Measurements from ENCODE around the gene PPP1R14D. TPM values are rescaled to one million over a fixed set of nuclear protein-coding genes. Genes with fewer than 3 reads are reported as not detected.

PPP1R14D gene
- total RNA-seq, 2 experiments from 2014 or later, result not detected

DNA sequence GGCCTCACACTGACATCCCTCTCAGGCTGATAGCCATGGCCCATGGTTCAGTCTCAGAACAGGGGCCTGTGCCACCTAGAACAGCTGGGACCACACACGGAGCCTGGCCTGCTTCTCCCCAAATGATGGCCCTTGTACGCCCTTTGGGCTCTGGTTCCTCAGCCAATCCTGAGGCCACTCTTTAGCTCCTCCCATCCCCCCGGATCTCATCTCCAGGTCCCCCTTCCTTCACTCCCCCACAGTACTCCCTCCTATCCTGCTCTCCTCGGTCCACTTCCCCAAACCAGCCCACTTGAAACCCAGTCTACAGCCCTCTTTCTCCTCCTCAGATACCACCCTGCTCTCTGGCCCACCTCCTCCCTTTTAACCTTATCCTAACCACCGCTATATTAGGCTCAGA is 39.4 kb downstream of the PPP1R14D start:
- H3K4me3 Mint-ChIP-seq, result no peak overlapping the region
- H3K4me1 Mint-ChIP-seq, result peaks cover 48% of the 10 kb centered on the region
- no peaks in the 10 kb centered on the region for H3K27me3 Mint-ChIP-seq
- H3K27ac Mint-ChIP-seq, result no peak overlapping the region
- H3K9me3 Mint-ChIP-seq, result no peaks in the 10 kb centered on the region
- H3K36me3 Mint-ChIP-seq, result peaks cover 2% of the 10 kb centered on the region
- DNase-seq, result no peak

DNA sequence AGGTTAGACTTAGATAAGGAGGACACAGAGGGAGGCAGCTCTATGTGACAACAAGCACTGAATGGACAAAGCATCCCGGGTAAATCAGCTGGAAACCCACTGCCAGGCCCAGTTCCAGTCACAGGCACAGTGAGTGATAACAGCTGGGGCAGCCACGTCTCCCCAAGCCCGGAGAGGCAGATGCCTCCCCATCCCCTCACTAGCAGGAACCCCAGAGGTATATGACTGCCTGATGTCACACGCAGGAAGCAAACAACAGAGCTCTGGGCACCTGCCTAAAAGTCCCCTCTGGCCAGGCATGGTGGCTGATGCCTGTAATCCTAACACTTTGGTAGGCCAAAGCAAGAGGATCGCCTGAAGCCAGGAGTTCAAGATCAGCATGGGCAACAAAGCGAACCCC is 40.5 kb downstream of the PPP1R14D start:
- Mint-ChIP-seq H3K4me3 (no peak overlapping the region), H3K4me1 (peaks cover 37% of the 10 kb centered on the region), H3K27ac (peak overlapping the region; percentile 46), H3K36me3 (peaks cover 2% of the 10 kb centered on the region), H3K27me3 (no peaks in the 10 kb centered on the region), H3K9me3 (no peaks in the 10 kb centered on the region)
- no peak for DNase-seq

DNA sequence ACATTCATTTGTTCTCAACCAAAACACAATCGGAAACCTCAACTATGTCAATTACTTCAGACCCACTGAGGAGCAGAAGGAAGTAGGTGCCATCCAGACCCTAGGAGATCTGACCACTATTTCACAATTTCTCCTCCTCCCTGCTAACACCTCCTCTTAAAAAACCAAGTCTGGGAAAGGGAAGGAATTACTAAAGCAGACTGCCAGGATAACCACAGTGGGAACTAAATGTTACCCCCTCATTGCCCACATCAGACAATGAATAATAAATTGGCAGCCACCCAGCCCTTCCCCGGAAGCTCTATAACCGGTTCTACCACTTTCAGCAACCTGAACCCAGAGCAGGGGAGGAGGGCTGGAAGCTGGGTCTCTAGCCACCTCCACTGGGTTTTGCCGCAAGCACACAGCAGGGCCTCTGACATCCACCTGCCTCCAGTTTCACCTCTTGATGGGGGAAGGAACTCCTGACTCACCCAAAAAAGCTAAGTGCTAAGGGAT is 41.1 kb downstream of the PPP1R14D start:
- peak overlapping the region; percentile 29 for H3K4me3 Mint-ChIP-seq
- H3K36me3 Mint-ChIP-seq, result peaks cover 4% of the 10 kb centered on the region
- H3K4me1 Mint-ChIP-seq, result peaks cover 37% of the 10 kb centered on the region
- peak overlapping the region; percentile 46 for H3K27ac Mint-ChIP-seq
- no peaks in the 10 kb centered on the region for H3K27me3 Mint-ChIP-seq
- DNase-seq, result peak; percentile 69
- no peaks in the 10 kb centered on the region for H3K9me3 Mint-ChIP-seq

DNA sequence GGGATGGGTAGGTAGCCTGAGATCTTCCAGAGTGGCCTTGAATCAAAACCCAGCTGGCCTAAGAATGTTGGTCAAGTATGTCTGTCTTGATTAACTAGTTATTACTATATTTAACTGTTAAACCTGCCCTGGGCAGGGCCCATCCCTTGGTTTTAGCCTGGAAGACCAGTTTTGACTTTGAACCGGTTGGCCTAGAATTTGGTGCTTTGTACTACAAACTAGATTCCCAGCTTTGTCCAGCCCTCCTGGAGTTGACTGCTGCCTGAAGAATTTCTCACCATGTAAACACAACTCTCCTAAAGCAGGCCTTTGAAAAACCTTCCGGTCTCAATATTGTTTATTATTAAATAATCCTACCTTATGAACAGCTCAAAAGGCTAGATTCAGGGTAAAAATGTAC is 42.7 kb downstream of the PPP1R14D start:
- Mint-ChIP-seq H3K9me3 (no peaks in the 10 kb centered on the region), H3K27me3 (no peaks in the 10 kb centered on the region), H3K4me3 (no peak overlapping the region), H3K36me3 (peaks cover 5% of the 10 kb centered on the region), H3K27ac (no peak overlapping the region), H3K4me1 (peaks cover 35% of the 10 kb centered on the region)
- no peak for DNase-seq

DNA sequence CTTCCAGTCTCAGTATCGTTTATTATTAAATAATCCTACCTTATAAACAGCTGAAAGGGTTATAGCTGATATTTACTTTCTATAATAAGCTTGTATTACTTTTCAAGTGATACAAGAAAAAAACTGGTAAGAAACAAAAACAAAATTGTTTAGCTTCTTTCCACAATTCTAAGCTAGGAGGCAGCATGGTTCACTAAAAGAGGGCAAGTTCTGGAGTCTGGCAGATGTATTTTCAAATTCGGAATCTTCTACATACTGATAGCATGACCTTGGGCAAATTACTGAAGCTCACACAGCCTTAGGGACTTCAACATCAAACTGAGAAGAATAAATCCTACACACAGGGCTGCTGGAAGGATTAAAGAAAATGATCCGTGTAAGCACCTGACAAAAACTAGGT is 43.3 kb downstream of the PPP1R14D start:
- no peak overlapping the region for H3K4me3 Mint-ChIP-seq
- no peak for DNase-seq
- no peaks in the 10 kb centered on the region for H3K9me3 Mint-ChIP-seq
- peaks cover 35% of the 10 kb centered on the region for H3K4me1 Mint-ChIP-seq
- H3K36me3 Mint-ChIP-seq, result peaks cover 5% of the 10 kb centered on the region
- H3K27me3 Mint-ChIP-seq, result no peaks in the 10 kb centered on the region
- no peak overlapping the region for H3K27ac Mint-ChIP-seq

DNA sequence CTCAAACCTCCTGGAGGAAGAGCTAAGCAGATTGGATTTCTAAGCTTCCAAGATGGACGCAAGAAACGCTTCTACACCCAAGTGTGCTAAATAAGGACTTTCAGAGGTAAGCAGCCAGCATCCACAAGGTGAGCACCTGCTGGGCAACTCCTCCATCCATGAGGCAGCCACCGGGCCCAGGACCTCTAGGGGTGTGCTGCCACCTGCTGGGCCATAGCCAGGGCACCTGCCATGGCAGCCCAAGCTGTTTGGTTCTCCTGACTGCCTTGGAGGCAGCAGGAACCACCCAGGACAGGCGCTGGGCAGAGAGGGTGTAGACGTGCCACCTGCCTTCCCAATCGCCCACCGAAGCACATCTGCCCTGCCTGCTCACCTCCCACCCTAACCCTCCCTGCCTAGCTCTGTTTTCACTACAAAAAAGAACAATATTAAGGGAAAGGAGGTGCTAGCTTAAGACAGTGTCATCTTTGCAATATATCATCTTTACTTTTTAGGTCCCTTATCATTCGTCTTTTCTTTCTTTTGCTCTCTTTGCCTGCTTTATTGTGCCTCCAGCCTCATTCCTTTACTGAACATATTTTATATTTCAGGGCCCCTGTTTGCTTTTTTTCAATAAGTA is 45.8 kb downstream of the PPP1R14D start:
- Mint-ChIP-seq H3K27ac (no peak overlapping the region), H3K4me3 (no peak overlapping the region), H3K9me3 (no peaks in the 10 kb centered on the region), H3K36me3 (peaks cover 11% of the 10 kb centered on the region), H3K27me3 (no peaks in the 10 kb centered on the region), H3K4me1 (peaks cover 21% of the 10 kb centered on the region)
- peak; percentile 78 for DNase-seq

DNA sequence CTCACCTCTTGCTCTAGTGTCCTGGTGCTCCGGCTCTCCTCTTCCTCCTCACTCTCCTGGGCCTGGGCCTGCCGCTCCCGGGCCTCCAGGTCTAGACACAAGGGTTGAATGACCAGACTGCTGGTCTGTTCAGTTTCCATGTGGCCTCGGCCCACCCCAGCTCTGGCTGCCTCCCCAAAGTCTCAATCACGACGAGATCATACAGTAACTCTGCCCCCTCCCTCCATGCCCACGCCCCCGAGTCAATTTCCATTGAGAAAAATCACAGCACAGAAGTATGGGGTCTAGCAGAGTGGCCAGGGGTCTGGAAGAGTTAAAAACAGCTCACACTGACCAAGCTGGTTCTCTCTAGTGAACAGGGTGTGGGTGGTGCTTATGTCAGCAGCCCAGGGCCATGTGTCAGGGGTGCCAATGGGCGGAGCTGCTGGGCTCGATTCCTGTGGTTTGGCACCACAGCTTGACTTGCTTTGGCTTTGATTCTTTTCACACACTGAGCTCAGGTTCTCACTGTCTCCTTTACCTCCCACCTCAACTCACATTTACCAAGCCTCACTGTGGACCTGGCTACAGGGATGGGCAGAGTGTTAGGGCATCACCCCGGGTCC is 51.9 kb downstream of the PPP1R14D start:
- peaks cover 19% of the 10 kb centered on the region for H3K36me3 Mint-ChIP-seq
- no peak overlapping the region for H3K27ac Mint-ChIP-seq
- DNase-seq, result peak; percentile 35
- peaks cover 8% of the 10 kb centered on the region for H3K4me1 Mint-ChIP-seq
- H3K9me3 Mint-ChIP-seq, result no peaks in the 10 kb centered on the region
- no peaks in the 10 kb centered on the region for H3K27me3 Mint-ChIP-seq
- no peak overlapping the region for H3K4me3 Mint-ChIP-seq

DNA sequence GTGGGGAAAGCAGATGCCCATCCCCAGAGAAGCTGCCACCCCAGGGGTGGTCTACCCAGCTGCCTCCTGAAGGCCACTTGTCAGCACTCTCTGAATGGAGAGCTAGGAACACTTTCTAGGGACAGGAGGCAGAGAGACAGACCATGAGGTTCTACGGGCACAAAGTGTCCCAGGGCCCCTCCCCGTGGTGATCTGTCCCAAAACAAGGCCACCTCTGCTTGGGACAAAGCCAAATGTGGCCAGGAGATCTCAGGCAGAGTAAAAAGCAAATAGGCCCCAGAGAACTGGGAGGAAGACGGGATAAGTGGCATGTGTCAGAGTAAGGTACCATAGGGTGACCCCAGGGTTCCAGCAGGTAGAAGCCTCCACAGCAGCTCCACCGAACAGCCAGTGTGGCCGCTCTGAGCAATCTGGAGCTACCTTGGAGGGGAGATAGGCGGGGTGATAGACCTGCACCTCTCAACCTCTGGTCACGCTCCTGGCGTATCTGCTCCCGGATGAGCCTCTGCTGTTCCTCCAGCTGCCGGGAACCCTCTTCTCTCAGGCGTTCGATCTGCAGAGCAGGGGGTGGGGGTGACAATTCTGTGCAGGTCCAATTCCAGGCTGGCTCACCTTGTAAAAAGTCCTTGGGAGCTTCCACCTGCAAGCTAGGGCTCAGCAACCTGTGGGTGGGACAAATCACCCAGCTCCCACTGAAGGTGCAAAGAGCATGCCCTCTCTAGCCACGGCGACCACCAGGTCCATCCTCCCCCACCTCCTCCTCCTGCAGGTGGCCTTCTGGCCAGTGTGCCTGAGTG is 52.6 kb downstream of the PPP1R14D start:
- Mint-ChIP-seq H3K9me3 (no peaks in the 10 kb centered on the region), H3K27me3 (no peaks in the 10 kb centered on the region), H3K36me3 (peaks cover 19% of the 10 kb centered on the region), H3K27ac (no peak overlapping the region), H3K4me1 (peaks cover 8% of the 10 kb centered on the region), H3K4me3 (no peak overlapping the region)
- no peak for DNase-seq

DNA sequence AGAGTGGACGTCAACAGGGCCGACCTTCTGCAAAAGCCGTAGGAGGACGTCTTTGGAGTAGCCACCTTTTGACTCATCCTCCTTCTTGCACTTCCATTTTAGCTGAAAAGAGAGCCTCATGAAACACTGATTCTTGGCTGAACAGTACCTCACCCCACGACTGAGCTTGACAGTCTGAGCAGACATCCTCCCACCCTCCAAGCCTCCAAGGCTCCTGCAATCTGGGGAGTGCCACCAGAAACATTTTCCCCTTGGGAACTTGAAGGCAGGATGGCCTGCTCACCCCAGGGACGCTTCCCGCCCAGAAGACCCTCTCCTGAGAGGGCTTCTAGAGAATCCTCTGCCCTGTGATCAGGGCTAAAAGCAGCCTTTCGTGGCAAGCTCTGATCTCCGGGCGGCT is 53.5 kb downstream of the PPP1R14D start:
- no peak overlapping the region for H3K27ac Mint-ChIP-seq
- peaks cover 19% of the 10 kb centered on the region for H3K36me3 Mint-ChIP-seq
- H3K9me3 Mint-ChIP-seq, result no peaks in the 10 kb centered on the region
- H3K4me1 Mint-ChIP-seq, result peaks cover 14% of the 10 kb centered on the region
- no peaks in the 10 kb centered on the region for H3K27me3 Mint-ChIP-seq
- no peak for DNase-seq
- H3K4me3 Mint-ChIP-seq, result no peak overlapping the region

DNA sequence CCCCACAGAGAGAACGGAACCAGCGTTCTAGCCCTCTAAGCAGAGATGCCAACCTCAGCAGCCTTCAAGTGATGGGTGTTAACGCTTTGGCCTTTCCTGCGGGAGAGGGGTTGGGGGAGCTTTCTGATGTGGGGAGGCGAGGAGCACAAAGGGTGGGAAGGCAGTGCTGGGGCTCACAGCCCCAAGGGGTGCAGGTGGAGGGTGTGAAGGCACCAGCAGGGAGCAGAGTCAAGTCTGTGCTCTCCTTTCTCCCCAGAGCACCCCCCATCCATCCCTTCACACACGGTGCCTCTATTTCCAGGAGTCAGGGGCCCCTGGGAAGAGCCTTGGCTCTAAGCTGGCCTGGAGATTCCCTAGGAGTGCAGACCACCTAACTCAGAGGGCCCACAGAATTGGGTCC is 54.6 kb downstream of the PPP1R14D start:
- Mint-ChIP-seq H3K27ac (no peak overlapping the region), H3K27me3 (no peaks in the 10 kb centered on the region), H3K36me3 (peaks cover 13% of the 10 kb centered on the region), H3K4me3 (no peak overlapping the region), H3K9me3 (no peaks in the 10 kb centered on the region), H3K4me1 (peaks cover 24% of the 10 kb centered on the region)
- DNase-seq, result no peak

DNA sequence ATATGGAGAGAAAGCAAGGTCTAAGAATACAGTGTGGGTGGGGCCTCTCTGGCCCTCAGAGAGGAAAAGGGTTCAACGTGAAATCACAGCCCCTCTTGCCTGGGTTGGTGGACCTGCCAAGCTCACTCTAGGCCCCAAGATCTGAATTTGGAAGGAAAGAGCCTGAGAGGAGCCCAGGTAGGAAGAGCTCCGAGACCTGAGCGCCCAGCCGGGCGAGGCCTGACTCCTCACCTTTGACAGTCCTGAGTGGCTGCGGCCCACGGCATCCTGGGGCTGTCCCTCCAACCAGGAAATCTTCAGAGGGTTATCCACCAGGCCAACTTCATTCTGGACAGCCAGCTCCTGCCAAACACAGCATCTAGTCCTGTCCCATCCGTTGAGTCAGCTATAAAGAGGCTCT is 55.0 kb downstream of the PPP1R14D start:
- H3K4me3 Mint-ChIP-seq, result no peak overlapping the region
- peaks cover 13% of the 10 kb centered on the region for H3K36me3 Mint-ChIP-seq
- no peaks in the 10 kb centered on the region for H3K27me3 Mint-ChIP-seq
- H3K27ac Mint-ChIP-seq, result no peak overlapping the region
- no peak for DNase-seq
- no peaks in the 10 kb centered on the region for H3K9me3 Mint-ChIP-seq
- peaks cover 28% of the 10 kb centered on the region for H3K4me1 Mint-ChIP-seq

DNA sequence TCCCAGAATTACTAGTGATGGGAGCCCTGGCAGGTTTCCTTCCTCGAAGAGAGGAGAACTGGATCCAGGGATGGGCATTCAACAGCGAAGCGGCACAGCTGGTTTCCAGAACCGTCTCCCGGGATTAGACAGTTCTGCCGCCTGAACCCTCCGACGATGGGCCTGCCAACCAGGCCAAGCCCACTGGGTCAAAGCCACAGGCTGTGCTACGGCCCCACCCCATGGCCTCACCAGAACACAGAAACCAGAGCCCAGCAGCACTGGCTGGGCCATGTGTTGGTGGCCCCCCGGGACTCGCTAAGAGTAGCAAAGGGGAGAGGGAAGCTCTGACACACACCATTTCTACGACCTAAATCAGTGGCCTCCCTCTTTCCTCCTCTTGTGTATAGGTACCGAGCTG is 56.5 kb downstream of the PPP1R14D start:
- H3K36me3 Mint-ChIP-seq, result peaks cover 9% of the 10 kb centered on the region
- peaks cover 31% of the 10 kb centered on the region for H3K4me1 Mint-ChIP-seq
- no peak overlapping the region for H3K4me3 Mint-ChIP-seq

DNA sequence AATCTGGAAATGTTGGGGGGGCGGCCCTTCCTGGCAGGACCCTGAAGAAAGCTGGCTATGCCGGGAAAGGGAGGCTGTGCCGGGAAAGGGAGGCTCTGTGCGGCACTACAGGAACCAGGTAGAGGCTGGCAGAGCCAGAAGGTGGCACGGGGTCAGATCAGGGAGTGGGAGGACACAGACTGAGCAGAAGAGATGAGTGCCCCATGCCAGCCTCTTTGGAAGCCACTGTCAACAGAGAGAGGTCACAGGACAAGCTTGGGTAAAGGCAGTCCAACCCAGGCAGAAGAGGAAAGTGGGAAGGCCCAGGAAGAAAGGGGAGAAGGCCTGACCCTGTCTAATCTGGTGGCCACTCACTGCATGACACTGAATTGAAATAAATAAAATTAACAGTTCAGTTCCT is 57.3 kb downstream of the PPP1R14D start:
- H3K27ac Mint-ChIP-seq, result no peak overlapping the region
- H3K27me3 Mint-ChIP-seq, result no peaks in the 10 kb centered on the region
- H3K36me3 Mint-ChIP-seq, result peaks cover 3% of the 10 kb centered on the region
- no peak for DNase-seq
- no peaks in the 10 kb centered on the region for H3K9me3 Mint-ChIP-seq
- no peak overlapping the region for H3K4me3 Mint-ChIP-seq
- peaks cover 28% of the 10 kb centered on the region for H3K4me1 Mint-ChIP-seq

More for the DNA sequence above, 56.5 kb downstream of the PPP1R14D start:
- Mint-ChIP-seq H3K27me3 (no peaks in the 10 kb centered on the region), H3K9me3 (no peaks in the 10 kb centered on the region), H3K27ac (no peak overlapping the region)
- no peak for DNase-seq

DNA sequence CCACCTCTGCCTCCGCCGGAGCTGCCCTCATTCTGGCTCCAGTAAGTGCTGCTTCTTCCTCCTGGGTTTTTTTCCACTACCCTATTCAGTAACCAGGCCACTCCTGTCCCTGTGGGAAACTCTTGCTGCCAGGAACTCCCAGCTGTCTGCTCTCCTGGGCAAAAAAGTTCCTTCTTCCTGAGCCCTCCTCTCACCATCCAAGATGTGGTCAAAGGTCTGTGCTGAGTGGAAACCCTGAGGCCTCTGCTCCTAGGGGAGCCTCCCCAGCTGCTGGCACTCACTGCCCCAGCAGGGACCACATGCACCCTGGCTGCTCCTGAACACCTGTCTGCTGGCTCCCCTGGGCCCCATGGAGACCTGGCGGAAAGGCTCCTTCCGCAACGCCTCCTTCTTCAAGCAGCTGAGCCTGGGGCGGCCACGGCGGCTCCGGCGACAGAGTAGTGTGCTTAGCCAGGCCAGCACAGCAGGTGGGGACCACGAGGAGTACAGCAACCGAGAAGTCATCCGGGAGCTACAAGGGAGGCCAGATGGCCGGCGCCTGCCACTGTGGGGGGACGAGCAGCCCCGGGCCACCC is 58.3 kb downstream of the PPP1R14D start:
- H3K36me3 Mint-ChIP-seq, result peaks cover 3% of the 10 kb centered on the region
- peak overlapping the region; percentile 96 for H3K27ac Mint-ChIP-seq
- no peak for DNase-seq
- no peaks in the 10 kb centered on the region for H3K9me3 Mint-ChIP-seq
- peak overlapping the region; percentile 65 for H3K4me3 Mint-ChIP-seq
- H3K4me1 Mint-ChIP-seq, result peaks cover 37% of the 10 kb centered on the region
- no peaks in the 10 kb centered on the region for H3K27me3 Mint-ChIP-seq
